Measurements from ENCODE around the gene RFTN1. TPM values are rescaled to one million over a fixed set of nuclear protein-coding genes. Genes with fewer than 3 reads are reported as not detected.

RFTN1 gene
- total RNA-seq, 1 donor from 2014 or later = 6.4 TPM

GRCh38 chr3:16487511-16488175, 25.9 kb downstream of the RFTN1 start:
- Mint-ChIP-seq H3K9me3 (ENCODE audit: unreplicated experiment) (peaks cover 5% of the 10 kb centered on the region), H3K27ac (ENCODE audit: unreplicated experiment) (no peak overlapping the region), H3K36me3 (ENCODE audit: unreplicated experiment) (peaks cover 12% of the 10 kb centered on the region), H3K4me3 (ENCODE audit: unreplicated experiment) (no peak overlapping the region), H3K27me3 (ENCODE audit: unreplicated experiment) (peaks cover 2% of the 10 kb centered on the region), H3K4me1 (ENCODE audit: low read depth, unreplicated experiment) (peaks cover 5% of the 10 kb centered on the region)
- no peak for TF ChIP-seq CTCF (IDR thresholded peaks at IDR 0.05; ENCODE audit: partially characterized antibody, unreplicated experiment)
- DNase-seq = no peak

GRCh38 chr3:16486951-16487480, 26.5 kb downstream of the RFTN1 start:
- peaks cover 2% of the 10 kb centered on the region for H3K27me3 Mint-ChIP-seq (ENCODE audit: unreplicated experiment)
- no peak overlapping the region for H3K4me3 Mint-ChIP-seq (ENCODE audit: unreplicated experiment)
- no peak for DNase-seq
- TF ChIP-seq CTCF (IDR thresholded peaks at IDR 0.05; ENCODE audit: partially characterized antibody, unreplicated experiment) = no peak
- peaks cover 5% of the 10 kb centered on the region for H3K9me3 Mint-ChIP-seq (ENCODE audit: unreplicated experiment)
- H3K36me3 Mint-ChIP-seq (ENCODE audit: unreplicated experiment) = peaks cover 12% of the 10 kb centered on the region
- peaks cover 9% of the 10 kb centered on the region for H3K4me1 Mint-ChIP-seq (ENCODE audit: low read depth, unreplicated experiment)
- no peak overlapping the region for H3K27ac Mint-ChIP-seq (ENCODE audit: unreplicated experiment)

- H3K4me1 Mint-ChIP-seq (ENCODE audit: low read depth, unreplicated experiment) = peaks cover 11% of the 10 kb centered on the region
Observed at GRCh38 chr3:16486201-16486600, 27.3 kb downstream of the RFTN1 start.

GRCh38 chr3:16485395-16485992, 28.0 kb downstream of the RFTN1 start:
- H3K4me1 Mint-ChIP-seq (ENCODE audit: low read depth, unreplicated experiment) = peaks cover 11% of the 10 kb centered on the region
- H3K27me3 Mint-ChIP-seq (ENCODE audit: unreplicated experiment) = peaks cover 2% of the 10 kb centered on the region
- no peak overlapping the region for H3K4me3 Mint-ChIP-seq (ENCODE audit: unreplicated experiment)
- DNase-seq = no peak
- H3K9me3 Mint-ChIP-seq (ENCODE audit: unreplicated experiment) = peaks cover 2% of the 10 kb centered on the region
- no peak overlapping the region for H3K27ac Mint-ChIP-seq (ENCODE audit: unreplicated experiment)
- peaks cover 4% of the 10 kb centered on the region for H3K36me3 Mint-ChIP-seq (ENCODE audit: unreplicated experiment)
- no peak for TF ChIP-seq CTCF (IDR thresholded peaks at IDR 0.05; ENCODE audit: partially characterized antibody, unreplicated experiment)

More at GRCh38 chr3:16486201-16486600, 27.3 kb downstream of the RFTN1 start:
- Mint-ChIP-seq H3K27me3 (ENCODE audit: unreplicated experiment) (peaks cover 2% of the 10 kb centered on the region), H3K4me3 (ENCODE audit: unreplicated experiment) (no peak overlapping the region), H3K36me3 (ENCODE audit: unreplicated experiment) (peaks cover 10% of the 10 kb centered on the region), H3K9me3 (ENCODE audit: unreplicated experiment) (peaks cover 5% of the 10 kb centered on the region), H3K27ac (ENCODE audit: unreplicated experiment) (no peak overlapping the region)
- TF ChIP-seq CTCF (IDR thresholded peaks at IDR 0.05; ENCODE audit: partially characterized antibody, unreplicated experiment) = no peak
- DNase-seq = no peak

- no peak for TF ChIP-seq CTCF (IDR thresholded peaks at IDR 0.05; ENCODE audit: partially characterized antibody, unreplicated experiment)
- H3K4me1 Mint-ChIP-seq (ENCODE audit: low read depth, unreplicated experiment) = peaks cover 11% of the 10 kb centered on the region
- H3K4me3 Mint-ChIP-seq (ENCODE audit: unreplicated experiment) = no peak overlapping the region
- DNase-seq = no peak
- peaks cover 2% of the 10 kb centered on the region for H3K9me3 Mint-ChIP-seq (ENCODE audit: unreplicated experiment)
- peaks cover 2% of the 10 kb centered on the region for H3K27me3 Mint-ChIP-seq (ENCODE audit: unreplicated experiment)
- no peak overlapping the region for H3K27ac Mint-ChIP-seq (ENCODE audit: unreplicated experiment)
- peaks cover 2% of the 10 kb centered on the region for H3K36me3 Mint-ChIP-seq (ENCODE audit: unreplicated experiment)
Observed at GRCh38 chr3:16484984-16485383, 28.5 kb downstream of the RFTN1 start.
